GM19455 (cell line): ENCODE measurements around the gene PTGES2.
A peak's percentile ranks its signal among the peaks of the same experiment; 100 is the strongest.
"Not testable (repeated sequence)": the region's sequence is repeated elsewhere in the genome, so short reads cannot be mapped to it uniquely, and the experiment has no call there.

Experiments used
- ATAC-seq: cut with Tn5 transposase; IDR thresholded peaks from one replicate; pipeline ENCODE4 v1.9.1; 2021; ENCODE audit not compliant: unreplicated experiment

PTGES2 gene

GRCh38 chr9:128139621-128140020 is 12.1 kb upstream of the PTGES2 start:
- no peak for ATAC-seq

DNA sequence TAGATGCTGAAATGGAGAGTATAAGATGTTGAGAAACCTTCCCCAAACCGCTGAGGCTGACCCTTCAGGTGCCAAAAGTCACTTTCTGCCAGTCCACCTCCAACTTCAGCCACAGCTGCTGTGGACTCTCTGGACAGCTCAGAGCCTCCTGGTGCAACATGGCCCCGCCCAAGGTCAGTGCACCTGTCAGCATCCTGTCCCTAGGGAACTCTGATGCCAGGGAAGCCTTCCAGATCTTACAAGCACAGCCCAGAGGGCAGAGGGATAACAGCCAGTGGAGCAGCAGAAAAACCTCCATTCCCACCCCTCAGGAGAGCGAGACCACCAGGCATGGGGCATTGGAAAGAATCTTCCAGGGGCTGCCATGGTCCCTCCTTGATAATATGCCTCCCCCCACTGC is 10.5 kb upstream of the PTGES2 start:
- ATAC-seq: no peak

- no peak for ATAC-seq
These were observed 9.6 kb upstream of the PTGES2 start for GRCh38 chr9:128136816-128137793.

DNA sequence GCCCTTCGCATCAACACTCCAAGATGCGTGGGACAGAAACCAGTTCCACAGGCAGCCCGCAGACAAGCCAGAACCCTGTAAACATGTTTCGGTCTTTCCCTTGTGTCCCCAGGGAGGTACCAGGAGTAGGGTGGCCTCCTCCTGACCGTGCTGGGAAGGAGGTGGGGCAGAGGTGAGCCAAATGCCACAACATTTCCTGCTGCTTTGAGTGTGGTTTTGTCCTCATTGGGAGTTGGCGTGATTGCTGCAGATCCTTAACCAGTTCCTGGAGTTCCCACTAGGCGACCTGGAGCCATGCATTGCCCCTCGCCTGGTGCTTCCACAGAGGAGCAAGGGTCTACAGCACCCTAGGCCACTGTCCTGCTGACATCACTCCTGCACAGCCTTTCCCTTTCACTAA is 8.0 kb upstream of the PTGES2 start:
- ATAC-seq: not testable (repeated sequence)

- not testable (repeated sequence) for ATAC-seq
These were observed 4.6 kb upstream of the PTGES2 start for GRCh38 chr9:128132139-128132538.

GRCh38 chr9:128131346-128131745 is 3.8 kb upstream of the PTGES2 start:
- not testable (repeated sequence) for ATAC-seq

DNA sequence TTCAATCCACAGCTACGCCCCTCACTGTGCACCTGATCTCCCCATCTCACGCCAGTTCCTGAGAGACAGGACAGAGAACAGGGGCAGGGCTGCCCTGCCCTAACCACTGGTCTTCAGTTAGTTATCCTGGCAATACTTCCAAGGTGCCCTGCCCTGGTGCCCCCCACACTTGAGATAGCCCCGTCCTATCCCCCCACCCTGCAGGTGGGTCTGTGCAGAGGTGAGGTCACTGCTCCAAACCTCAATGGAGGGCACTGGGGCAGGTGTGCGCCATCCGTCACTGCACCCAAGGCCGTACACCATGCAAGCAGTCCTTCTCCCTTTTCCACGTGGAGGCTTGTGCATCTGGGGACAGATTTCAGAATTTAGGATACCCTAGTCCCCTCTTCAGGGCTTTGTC is 3.1 kb upstream of the PTGES2 start:
- ATAC-seq: not testable (repeated sequence)

- ATAC-seq: not testable (repeated sequence)
These were observed 2.6 kb upstream of the PTGES2 start for GRCh38 chr9:128129976-128130590.

GRCh38 chr9:128128836-128129590 is 1.5 kb upstream of the PTGES2 start:
- no peak for ATAC-seq

GRCh38 chr9:128127990-128128835 is 684 bp upstream of the PTGES2 start:
- peak; percentile 68 for ATAC-seq

- no peak for ATAC-seq
These were observed 1.8 kb downstream of the PTGES2 start for GRCh38 chr9:128125580-128126354.

GRCh38 chr9:128124873-128125579 is 2.5 kb downstream of the PTGES2 start:
- no peak for ATAC-seq

- ATAC-seq: no peak
These were observed 3.1 kb downstream of the PTGES2 start for GRCh38 chr9:128124451-128124850.

- no peak for ATAC-seq
These were observed 4.0 kb downstream of the PTGES2 start for GRCh38 chr9:128123451-128124080.

- ATAC-seq: no peak
These were observed 4.7 kb downstream of the PTGES2 start for GRCh38 chr9:128122809-128123175.

GRCh38 chr9:128121924-128122808 is 5.4 kb downstream of the PTGES2 start:
- ATAC-seq: no peak

DNA sequence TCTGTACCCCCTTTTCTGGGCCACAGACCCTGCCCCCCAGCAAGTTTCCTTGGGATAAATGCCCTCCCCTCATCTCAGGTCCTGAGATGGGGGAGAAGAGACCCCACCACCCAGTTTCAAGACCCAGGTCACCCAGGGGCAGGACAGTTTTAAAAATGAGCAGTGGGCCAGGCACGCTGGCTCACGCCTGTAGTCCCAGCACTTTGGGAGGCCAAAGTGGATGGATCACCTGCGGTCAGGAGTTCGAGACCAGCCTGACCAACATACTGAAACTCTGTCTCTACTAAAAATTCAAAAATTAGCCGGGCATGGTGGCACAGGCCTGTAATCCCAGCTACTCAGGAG is 6.1 kb downstream of the PTGES2 start:
- ATAC-seq: no peak
